Activated CD4-positive, alpha-beta T cell treated with anti-CD3 and anti-CD28 coated beads for 36 hours (primary cell): ENCODE measurements around the gene PRH2. TPM values are rescaled to one million over a fixed set of nuclear protein-coding genes. Genes with fewer than 3 reads are reported as not detected.

Source experiments
- ATAC-seq: fragments of 200-7000 bp; cut with Tn5 transposase; one replicate; pipeline ENCODE4 v1.10.0; 2021; ENCODE audit warnings: mild to moderate bottlenecking, moderate library complexity
- CTCF ChIA-PET: fragments of 350-600 bp; sonication (Branson Sonifier 250); formaldehyde crosslinking; loops from one replicate; lab custom pipeline; 2021; ENCODE audit warnings: antibody characterized with exemption; lab: Charles Lee
- POLR2A ChIA-PET: fragments of 350-600 bp; sonication (Branson Sonifier 250); formaldehyde crosslinking; loops from one replicate; lab custom pipeline; 2021; ENCODE audit warnings: antibody characterized with exemption, inconsistent platforms; lab: Charles Lee
- DNase-seq: peaks from one replicate; pipeline ENCODE4 v3.0.0-alpha.2; 2020
- H3K27ac Mint-ChIP-seq: one replicate; pipeline ENCODE4 v1.8.0; 2021; ENCODE audit warnings: mixed read lengths
- H3K27me3 Mint-ChIP-seq: one replicate; pipeline ENCODE4 v1.8.0; 2021; ENCODE audit warnings: mixed read lengths
- H3K36me3 Mint-ChIP-seq: one replicate; pipeline ENCODE4 v1.8.0; 2021; ENCODE audit warnings: low read depth, mixed read lengths
- H3K4me1 Mint-ChIP-seq: one replicate; pipeline ENCODE4 v1.8.0; 2021; ENCODE audit warnings: mixed read lengths
- H3K4me3 Mint-ChIP-seq: one replicate; pipeline ENCODE4 v1.8.0; 2021; ENCODE audit warnings: mild to moderate bottlenecking, moderate library complexity, mixed read lengths
- H3K9me3 Mint-ChIP-seq: one replicate; pipeline ENCODE4 v1.8.0; 2021; ENCODE audit warnings: low read depth, mixed read lengths
- intact Hi-C, 2 experiments: fragments of 100-400 bp; cut with DNase I in 1 of 2; cut with micrococcal nuclease in 1 of 2; formaldehyde crosslinking; loops; one replicate each; pipeline versions ENCODE4 v1.14.2 to v1.15.1; 2022 to 2024; cut with DNase I, micrococcal nuclease
- total RNA-seq, 2 experiments: library from RNA; stranded (reverse); gene quantifications; one replicate each; pipeline ENCODE4 v1.2.3, GENCODE V29; 2021

PRH2 gene
- total RNA-seq, 2 experiments from 2014 or later: not detected

DNA sequence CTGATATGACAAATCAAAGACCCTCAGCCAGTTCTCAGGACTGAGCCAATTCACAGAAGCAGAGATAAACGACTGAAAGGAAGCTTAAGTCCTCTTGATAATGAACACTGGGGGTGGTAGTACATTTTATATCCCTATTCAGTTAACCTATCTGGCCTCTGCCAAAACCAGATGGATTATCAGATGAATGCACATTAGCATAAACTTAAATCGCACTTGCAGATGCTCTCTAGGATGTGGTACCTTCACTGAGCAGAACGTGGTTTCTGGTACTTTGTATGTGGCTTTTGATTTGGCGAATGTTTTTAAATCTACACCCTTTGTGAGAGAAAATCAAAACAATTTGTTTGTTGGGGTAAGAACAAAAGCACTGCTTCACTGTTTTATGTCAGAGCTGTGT is 31.2 kb downstream of the PRH2 start:
- ChIA-PET POLR2A (no interaction called here), CTCF (interaction anchor here (1.4 kb wide), 1 partner anchor 239 kb away, joined by 5 read pairs; no protein-coding TSS in a partner anchor)
- Mint-ChIP-seq H3K27me3 (no peaks in the 10 kb centered on the region), H3K36me3 (peaks cover 32% of the 10 kb centered on the region), H3K9me3 (peaks cover 12% of the 10 kb centered on the region), H3K27ac (no peak overlapping the region), H3K4me3 (no peak overlapping the region), H3K4me1 (peaks cover 33% of the 10 kb centered on the region)
- intact Hi-C loops: loop anchor here (5.0 kb wide), 2 partner anchors 237 to 527 kb away; no protein-coding TSS in a partner anchor
- no peak for ATAC-seq
- DNase-seq: no peak

GRCh38 chr12:10965476-10965875 is 36.4 kb downstream of the PRH2 start:
- DNase-seq (no peak), ATAC-seq (no peak)
- CTCF ChIA-PET: no interaction called here
- no peak overlapping the region for H3K27ac Mint-ChIP-seq
- no peaks in the 10 kb centered on the region for H3K27me3 Mint-ChIP-seq
- no peaks in the 10 kb centered on the region for H3K9me3 Mint-ChIP-seq
- POLR2A ChIA-PET: no interaction called here
- intact Hi-C loops: no loop called here
- H3K4me3 Mint-ChIP-seq: no peak overlapping the region
- H3K36me3 Mint-ChIP-seq: peaks cover 7% of the 10 kb centered on the region
- peaks cover 13% of the 10 kb centered on the region for H3K4me1 Mint-ChIP-seq

DNA sequence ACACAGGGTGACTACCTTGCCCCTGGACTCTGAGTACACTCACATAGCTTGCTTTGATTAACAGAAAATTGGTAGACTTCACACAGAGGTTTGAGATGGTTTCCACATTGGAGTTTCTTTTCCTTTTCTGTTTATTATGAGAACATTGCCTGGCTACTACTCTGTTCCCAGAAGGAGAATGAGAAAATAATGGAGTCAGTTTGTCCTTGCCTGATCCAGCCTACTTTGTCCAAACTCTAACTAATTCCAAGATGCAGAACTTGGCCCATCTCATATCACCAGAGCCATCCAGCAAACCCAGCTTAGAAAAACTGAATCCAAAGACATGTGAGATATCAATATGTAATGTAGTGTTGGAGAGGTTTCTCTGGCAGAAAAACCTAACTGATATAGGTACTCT is 37.3 kb downstream of the PRH2 start:
- peaks cover 6% of the 10 kb centered on the region for H3K4me1 Mint-ChIP-seq
- ChIA-PET CTCF (no interaction called here), POLR2A (no interaction called here)
- no peak for DNase-seq
- H3K27ac Mint-ChIP-seq: no peak overlapping the region
- H3K27me3 Mint-ChIP-seq: no peaks in the 10 kb centered on the region
- H3K36me3 Mint-ChIP-seq: peaks cover 7% of the 10 kb centered on the region
- intact Hi-C loops: no loop called here
- H3K4me3 Mint-ChIP-seq: no peak overlapping the region
- no peaks in the 10 kb centered on the region for H3K9me3 Mint-ChIP-seq
- ATAC-seq: no peak

DNA sequence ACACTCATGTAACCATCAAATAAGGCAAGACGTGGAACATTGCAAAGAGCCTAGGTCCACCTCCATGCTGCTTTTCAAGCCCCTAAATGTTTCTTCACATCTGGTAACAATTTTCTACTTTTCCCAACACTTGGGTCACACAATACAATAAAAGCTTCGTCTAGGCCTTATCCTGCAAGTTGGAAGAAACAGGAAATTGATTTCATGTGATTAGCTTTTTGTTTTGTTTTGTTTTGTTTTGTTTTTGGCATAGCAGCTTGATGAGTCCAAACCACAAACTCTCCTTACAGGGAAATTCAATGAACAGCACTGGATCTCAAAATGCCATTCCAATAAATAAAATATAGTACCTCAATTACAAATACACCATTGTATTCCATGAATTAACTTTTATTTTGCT is 38.4 kb downstream of the PRH2 start:
- ChIA-PET POLR2A (no interaction called here), CTCF (no interaction called here)
- intact Hi-C loops: no loop called here
- H3K9me3 Mint-ChIP-seq: no peaks in the 10 kb centered on the region
- H3K4me1 Mint-ChIP-seq: no peaks in the 10 kb centered on the region
- H3K27ac Mint-ChIP-seq: no peak overlapping the region
- no peaks in the 10 kb centered on the region for H3K27me3 Mint-ChIP-seq
- H3K36me3 Mint-ChIP-seq: peaks cover 5% of the 10 kb centered on the region
- no peak overlapping the region for H3K4me3 Mint-ChIP-seq
- ATAC-seq: no peak
- DNase-seq: no peak

- Mint-ChIP-seq H3K4me3 (no peak overlapping the region), H3K27me3 (no peaks in the 10 kb centered on the region), H3K4me1 (no peaks in the 10 kb centered on the region), H3K36me3 (peaks cover 9% of the 10 kb centered on the region), H3K9me3 (no peaks in the 10 kb centered on the region), H3K27ac (no peak overlapping the region)
- POLR2A ChIA-PET: no interaction called here
- no peak for DNase-seq
- CTCF ChIA-PET: interaction anchor here (1.3 kb wide), 1 partner anchor 97 kb away, joined by 3 read pairs; no protein-coding TSS in a partner anchor
- ATAC-seq: no peak
- intact Hi-C loops: no loop called here
These were observed 39.9 kb downstream of the PRH2 start for GRCh38 chr12:10968765-10969456.

GRCh38 chr12:10974965-10975364 is 45.9 kb downstream of the PRH2 start:
- H3K9me3 Mint-ChIP-seq: no peaks in the 10 kb centered on the region
- CTCF ChIA-PET: no interaction called here
- intact Hi-C loops: no loop called here
- no peak overlapping the region for H3K4me3 Mint-ChIP-seq
- H3K27me3 Mint-ChIP-seq: peaks cover 9% of the 10 kb centered on the region
- H3K27ac Mint-ChIP-seq: no peak overlapping the region
- H3K36me3 Mint-ChIP-seq: peaks cover 12% of the 10 kb centered on the region
- ATAC-seq (no peak), DNase-seq (no peak)
- H3K4me1 Mint-ChIP-seq: peaks cover 7% of the 10 kb centered on the region
- POLR2A ChIA-PET: no interaction called here

GRCh38 chr12:10982244-10982643 is 53.2 kb downstream of the PRH2 start:
- POLR2A ChIA-PET: no interaction called here

More at GRCh38 chr12:10982244-10982643, 53.2 kb downstream of the PRH2 start:
- peaks cover 42% of the 10 kb centered on the region for H3K4me1 Mint-ChIP-seq
- intact Hi-C loops: loop anchor here in 1 of 2 experiments (1.0 to 2.0 kb wide), 2 partner anchors 103 to 189 kb away; partner anchors contain the start of gene SMIM10L1
- CTCF ChIA-PET: interaction anchor here (1.0 kb wide), 1 partner anchor 13 kb away, joined by 3 read pairs; no protein-coding TSS in a partner anchor
- H3K36me3 Mint-ChIP-seq: peaks cover 5% of the 10 kb centered on the region
- DNase-seq: peak; percentile 54
- peak; percentile 89 for ATAC-seq
- no peak overlapping the region for H3K27ac Mint-ChIP-seq
- peaks cover 17% of the 10 kb centered on the region for H3K27me3 Mint-ChIP-seq
- H3K9me3 Mint-ChIP-seq: no peaks in the 10 kb centered on the region
- H3K4me3 Mint-ChIP-seq: no peak overlapping the region

Other genes starting within 250 kb of the PRH2 start
- 100 to 1,000 TPM; 157 to 175 TPM for gene YBX3, start 205.9 kb upstream of the PRH2 start, total RNA-seq
- gene TAS2R7, start 126.6 kb upstream of the PRH2 start, total RNA-seq: not detected
- not detected for gene TAS2R8, start 122.0 kb upstream of the PRH2 start, total RNA-seq
- not detected for gene TAS2R9, start 119.1 kb upstream of the PRH2 start, total RNA-seq
- not detected for gene TAS2R10, start 102.9 kb upstream of the PRH2 start, total RNA-seq
- gene PRR4, start 79.8 kb upstream of the PRH2 start, total RNA-seq: 1 to 10 TPM; 1.3 to 2.1 TPM
- 10 to 100 TPM; 11.0 to 12.7 TPM for gene PRH1, start 45.0 kb upstream of the PRH2 start, total RNA-seq
- under 1 TPM; 0.27 to 0.35 TPM for gene TAS2R13, start 19.7 kb upstream of the PRH2 start, total RNA-seq
- 1 to 10 TPM in 1 of 2 experiments, under 1 TPM in 1; 0.94 to 1.1 TPM for gene TAS2R14, start 10.0 kb downstream of the PRH2 start, total RNA-seq
- gene TAS2R50, start 57.7 kb downstream of the PRH2 start, total RNA-seq: under 1 TPM; 0.30 to 0.53 TPM
- gene TAS2R20, start 69.1 kb downstream of the PRH2 start, total RNA-seq: 1 to 10 TPM; 1.2 to 1.4 TPM
- gene TAS2R19, start 93.4 kb downstream of the PRH2 start, total RNA-seq: 1 to 10 TPM; 1.2 to 1.6 TPM
- 1 to 10 TPM in 1 of 2 experiments, under 1 TPM in 1; 0.44 to 1.6 TPM for gene TAS2R31, start 102.2 kb downstream of the PRH2 start, total RNA-seq
- under 1 TPM in 1 of 2 experiments, not detected in 1; 0.46 TPM for gene TAS2R46, start 133.1 kb downstream of the PRH2 start, total RNA-seq
- under 1 TPM; 0.64 to 0.81 TPM for gene TAS2R43, start 163.1 kb downstream of the PRH2 start, total RNA-seq
- gene TAS2R30, start 205.4 kb downstream of the PRH2 start, total RNA-seq: 1 to 10 TPM in 1 of 2 experiments, under 1 TPM in 1; 0.87 to 1.4 TPM
- 1 to 10 TPM; 6.8 to 7.9 TPM for gene SMIM10L1, start 242.0 kb downstream of the PRH2 start, total RNA-seq